ENCODE data around the gene CIROP. TPM values are rescaled to one million over a fixed set of nuclear protein-coding genes. Genes with fewer than 3 reads are reported as not detected.

The CIROP gene
- total RNA-seq, 2 experiments from 2014 or later: not detected

DNA sequence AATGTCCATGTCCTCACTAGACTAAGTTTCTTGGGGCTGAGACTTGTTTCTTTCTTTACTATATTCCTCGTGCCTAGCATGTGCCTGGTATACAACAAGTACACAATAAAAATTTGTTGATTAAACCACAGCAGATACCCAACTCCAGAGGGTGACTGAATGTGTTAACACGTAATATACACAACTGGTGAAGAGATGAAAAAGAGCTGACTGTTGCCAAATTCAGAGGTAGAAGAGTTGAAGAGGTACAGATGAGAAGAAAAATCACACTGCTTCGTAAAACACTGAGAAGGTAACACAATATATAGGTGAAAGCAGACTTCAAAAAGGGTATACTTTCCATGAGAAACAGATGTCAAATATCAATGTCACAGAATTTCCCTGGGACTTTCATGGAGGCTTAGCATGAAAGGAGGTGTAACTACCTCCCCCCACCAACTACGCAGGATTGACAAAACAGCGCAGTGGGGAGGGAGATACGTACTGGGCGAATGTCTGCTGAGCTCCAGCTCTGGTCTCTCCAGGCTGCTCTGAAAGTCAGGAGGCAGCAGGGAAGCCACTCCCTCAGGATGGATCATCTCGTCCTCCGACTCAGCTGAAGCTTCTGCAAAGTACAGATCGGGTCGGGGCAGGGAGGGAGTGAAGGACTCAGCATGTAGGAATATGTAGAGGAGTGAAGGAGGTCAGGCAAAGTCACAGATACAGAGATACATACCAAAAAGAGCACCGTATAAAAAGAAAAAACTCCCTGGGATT is 15.1 kb downstream of the CIROP start:
- POLR2A ChIA-PET: interaction anchor here (0.8 to 0.9 kb wide), 3 partner anchors 13 to 148 kb away, joined by 3 to 4 read pairs (median 3); no protein-coding TSS in a partner anchor
- H3K9me3 Mint-ChIP-seq (ENCODE audit: insufficient read depth): no peaks in the 10 kb centered on the region
- peaks cover 13% of the 10 kb centered on the region for H3K4me1 Mint-ChIP-seq (ENCODE audit: low read depth)
- no peak for ATAC-seq
- CTCF ChIA-PET: interaction anchor here (1.1 to 8.6 kb wide), 6 partner anchors 10 to 160 kb away, joined by 4 to 85 read pairs (median 8); no protein-coding TSS in a partner anchor
- peaks cover 64% of the 10 kb centered on the region for H3K36me3 Mint-ChIP-seq (ENCODE audit: low read depth)
- H3K27ac Mint-ChIP-seq: no peak overlapping the region
- H3K4me3 Mint-ChIP-seq: no peak overlapping the region
- H3K27me3 Mint-ChIP-seq (ENCODE audit: low read depth): no peaks in the 10 kb centered on the region
- no peak for DNase-seq

GRCh38 chr14:23086565-23086964 is 18.2 kb downstream of the CIROP start:
- CTCF ChIA-PET: interaction anchor here (0.6 to 8.6 kb wide), 3 partner anchors 9 to 29 kb away, joined by 3 to 85 read pairs (median 4); no protein-coding TSS in a partner anchor
- H3K27ac Mint-ChIP-seq: no peak overlapping the region
- no peak overlapping the region for H3K4me3 Mint-ChIP-seq
- ATAC-seq (no peak), DNase-seq (no peak)
- peaks cover 62% of the 10 kb centered on the region for H3K36me3 Mint-ChIP-seq (ENCODE audit: low read depth)
- H3K9me3 Mint-ChIP-seq (ENCODE audit: insufficient read depth): no peaks in the 10 kb centered on the region
- H3K27me3 Mint-ChIP-seq (ENCODE audit: low read depth): no peaks in the 10 kb centered on the region
- H3K4me1 Mint-ChIP-seq (ENCODE audit: low read depth): no peaks in the 10 kb centered on the region
- POLR2A ChIA-PET: no interaction called here

GRCh38 chr14:23085458-23085857 is 19.3 kb downstream of the CIROP start:
- POLR2A ChIA-PET: no interaction called here
- Mint-ChIP-seq H3K4me3 (no peak overlapping the region), H3K27ac (no peak overlapping the region), H3K4me1 (ENCODE audit: low read depth) (no peaks in the 10 kb centered on the region), H3K27me3 (ENCODE audit: low read depth) (no peaks in the 10 kb centered on the region), H3K36me3 (ENCODE audit: low read depth) (peaks cover 68% of the 10 kb centered on the region), H3K9me3 (ENCODE audit: insufficient read depth) (no peaks in the 10 kb centered on the region)
- DNase-seq (no peak), ATAC-seq (no peak)
- CTCF ChIA-PET: interaction anchor here (1.0 to 8.6 kb wide), 5 partner anchors 8 to 79 kb away, joined by 3 to 85 read pairs (median 4); partner anchors contain the start of gene ACIN1

GRCh38 chr14:23080474-23080873 is 24.3 kb downstream of the CIROP start:
- Mint-ChIP-seq H3K9me3 (ENCODE audit: insufficient read depth) (no peaks in the 10 kb centered on the region), H3K4me3 (no peak overlapping the region), H3K36me3 (ENCODE audit: low read depth) (peaks cover 75% of the 10 kb centered on the region), H3K4me1 (ENCODE audit: low read depth) (no peaks in the 10 kb centered on the region), H3K27ac (peak overlapping the region; percentile 13), H3K27me3 (ENCODE audit: low read depth) (no peaks in the 10 kb centered on the region)
- POLR2A ChIA-PET: interaction anchor here (1.1 kb wide), 1 partner anchor 19 kb away, joined by 3 read pairs; no protein-coding TSS in a partner anchor
- no peak for ATAC-seq
- CTCF ChIA-PET: interaction anchor here (0.9 to 8.6 kb wide), 5 partner anchors 10 to 94 kb away, joined by 3 to 96 read pairs (median 7); partner anchors contain the start of genes ACIN1 and C14orf119
- no peak for DNase-seq

DNA sequence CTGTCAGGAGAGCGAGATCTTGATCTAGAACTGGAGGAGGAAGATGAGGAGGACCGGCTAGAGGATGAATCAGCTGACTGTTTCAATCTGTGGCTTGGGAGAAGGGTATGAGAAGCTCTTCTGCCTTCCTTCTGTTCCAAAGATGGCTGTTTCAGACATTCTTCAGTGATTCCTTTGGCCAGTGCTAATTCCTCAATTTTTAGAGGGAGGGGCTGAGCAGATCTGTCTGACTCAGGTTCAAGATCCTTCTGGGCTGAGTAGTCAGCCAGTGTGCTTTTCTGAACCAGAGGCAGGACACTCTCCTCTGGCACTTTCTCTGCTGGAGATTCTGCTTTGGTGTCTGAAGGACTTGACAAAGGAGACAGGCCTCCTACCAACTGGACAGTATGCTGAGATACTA is 25.1 kb downstream of the CIROP start:
- H3K4me3 Mint-ChIP-seq: no peak overlapping the region
- H3K36me3 Mint-ChIP-seq (ENCODE audit: low read depth): peaks cover 73% of the 10 kb centered on the region
- POLR2A ChIA-PET: interaction anchor here (0.7 to 1.1 kb wide), 2 partner anchors 12 to 20 kb away, joined by 3 to 5 read pairs; no protein-coding TSS in a partner anchor

DNA sequence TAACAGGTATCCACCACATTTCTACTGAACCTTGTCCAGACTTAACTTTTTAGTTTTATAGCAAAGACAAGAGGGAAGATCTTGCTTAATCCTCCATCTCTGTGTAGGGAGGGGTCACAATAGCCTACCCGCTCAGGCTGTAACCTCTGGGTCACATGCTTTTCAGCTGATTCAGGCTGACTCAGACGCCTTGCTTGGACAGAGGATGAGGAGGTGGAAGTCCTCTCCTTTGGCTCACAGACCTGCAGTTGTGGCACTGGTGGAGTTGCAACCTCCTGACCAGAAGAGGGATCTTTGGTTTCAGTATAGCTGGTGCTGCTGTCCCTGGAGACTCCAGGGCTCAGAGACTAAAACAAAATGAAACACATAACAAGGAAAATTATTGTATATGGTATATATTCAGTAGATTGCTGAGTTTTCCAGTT is 26.1 kb downstream of the CIROP start:
- Mint-ChIP-seq H3K4me1 (ENCODE audit: low read depth) (no peaks in the 10 kb centered on the region), H3K9me3 (ENCODE audit: insufficient read depth) (no peaks in the 10 kb centered on the region), H3K4me3 (no peak overlapping the region), H3K27ac (no peak overlapping the region), H3K27me3 (ENCODE audit: low read depth) (no peaks in the 10 kb centered on the region), H3K36me3 (ENCODE audit: low read depth) (peaks cover 74% of the 10 kb centered on the region)
- ChIA-PET CTCF (interaction anchor here (1.5 to 8.6 kb wide), 9 partner anchors 9 to 92 kb away, joined by 4 to 96 read pairs (median 26); partner anchors contain the start of genes ACIN1, C14orf119, CDH24 and CEBPE), POLR2A (interaction anchor here (2.3 kb wide), 1 partner anchor 16 kb away, joined by 20 read pairs; the partner anchor contains the start of genes ACIN1 and C14orf119)
- DNase-seq: no peak
- ATAC-seq: no peak

More for the DNA sequence above, 25.1 kb downstream of the CIROP start:
- DNase-seq: no peak
- CTCF ChIA-PET: interaction anchor here (0.9 to 8.6 kb wide), 4 partner anchors 9 to 41 kb away, joined by 3 to 96 read pairs (median 14); partner anchors contain the start of genes ACIN1 and C14orf119
- no peaks in the 10 kb centered on the region for H3K9me3 Mint-ChIP-seq (ENCODE audit: insufficient read depth)
- H3K4me1 Mint-ChIP-seq (ENCODE audit: low read depth): no peaks in the 10 kb centered on the region
- ATAC-seq: no peak
- H3K27me3 Mint-ChIP-seq (ENCODE audit: low read depth): no peaks in the 10 kb centered on the region
- H3K27ac Mint-ChIP-seq: peak overlapping the region; percentile 28

- CTCF ChIA-PET: interaction anchor here (1.0 to 8.6 kb wide), 18 partner anchors 8 to 241 kb away, joined by 3 to 96 read pairs (median 12); partner anchors contain the start of genes ACIN1, C14orf119, CDH24 and CEBPE
- H3K27ac Mint-ChIP-seq: no peak overlapping the region
- ATAC-seq (no peak), DNase-seq (no peak)
- H3K4me1 Mint-ChIP-seq (ENCODE audit: low read depth): no peaks in the 10 kb centered on the region
- H3K9me3 Mint-ChIP-seq (ENCODE audit: insufficient read depth): no peaks in the 10 kb centered on the region
- H3K27me3 Mint-ChIP-seq (ENCODE audit: low read depth): no peaks in the 10 kb centered on the region
- no peak overlapping the region for H3K4me3 Mint-ChIP-seq
- peaks cover 72% of the 10 kb centered on the region for H3K36me3 Mint-ChIP-seq (ENCODE audit: low read depth)
- POLR2A ChIA-PET: interaction anchor here (2.3 kb wide), 1 partner anchor 17 kb away, joined by 20 read pairs; the partner anchor contains the start of genes ACIN1 and C14orf119
These were observed 26.8 kb downstream of the CIROP start for GRCh38 chr14:23077962-23078361.

DNA sequence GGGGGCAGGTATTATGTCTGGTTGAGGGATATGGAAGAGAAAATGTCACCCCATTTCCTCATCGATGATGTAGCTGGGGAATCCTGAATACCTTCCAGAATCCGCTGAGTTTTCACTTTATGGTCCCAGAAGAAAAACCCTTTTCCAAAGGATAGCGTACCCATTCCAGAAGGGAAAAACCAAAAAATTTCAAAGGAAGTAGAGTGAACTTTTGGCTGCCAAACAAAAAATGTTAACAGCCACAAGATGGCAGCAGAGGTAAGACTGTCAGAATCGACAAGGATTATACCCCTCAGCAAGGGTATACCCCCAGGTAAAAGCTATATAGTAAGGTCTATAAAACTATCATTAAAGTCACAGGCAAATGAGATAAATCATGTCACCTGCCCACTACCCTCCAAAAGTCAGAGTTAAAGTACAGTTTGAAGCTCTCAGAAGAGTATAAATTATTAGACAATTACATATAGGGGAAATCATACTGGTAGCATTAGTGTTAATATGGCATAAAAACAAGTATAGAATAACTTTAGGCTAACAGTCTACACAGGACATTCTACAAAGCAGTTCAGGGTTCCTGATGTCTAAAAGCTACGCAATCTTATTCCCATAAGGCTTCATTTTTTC is 27.9 kb downstream of the CIROP start:
- ChIA-PET CTCF (interaction anchor here (0.6 to 8.6 kb wide), 34 partner anchors 8 to 244 kb away, joined by 3 to 96 read pairs (median 4); partner anchors contain the start of genes ACIN1, C14orf119, CDH24 and CEBPE), POLR2A (interaction anchor here (0.9 to 2.3 kb wide), 2 partner anchors 13 to 18 kb away, joined by 4 to 20 read pairs; partner anchors contain the start of genes ACIN1 and C14orf119)
- H3K4me1 Mint-ChIP-seq (ENCODE audit: low read depth): peaks cover 5% of the 10 kb centered on the region
- no peaks in the 10 kb centered on the region for H3K27me3 Mint-ChIP-seq (ENCODE audit: low read depth)
- peak; percentile 63 for ATAC-seq
- no peaks in the 10 kb centered on the region for H3K9me3 Mint-ChIP-seq (ENCODE audit: insufficient read depth)
- H3K36me3 Mint-ChIP-seq (ENCODE audit: low read depth): peaks cover 79% of the 10 kb centered on the region
- H3K4me3 Mint-ChIP-seq: no peak overlapping the region
- H3K27ac Mint-ChIP-seq: no peak overlapping the region
- peak; percentile 56 for DNase-seq

GRCh38 chr14:23074906-23075305 is 29.9 kb downstream of the CIROP start:
- POLR2A ChIA-PET: no interaction called here
- Mint-ChIP-seq H3K27ac (no peak overlapping the region), H3K27me3 (ENCODE audit: low read depth) (no peaks in the 10 kb centered on the region), H3K36me3 (ENCODE audit: low read depth) (peaks cover 70% of the 10 kb centered on the region), H3K4me3 (no peak overlapping the region), H3K4me1 (ENCODE audit: low read depth) (peaks cover 18% of the 10 kb centered on the region), H3K9me3 (ENCODE audit: insufficient read depth) (no peaks in the 10 kb centered on the region)
- no peak for DNase-seq
- no peak for ATAC-seq
- CTCF ChIA-PET: interaction anchor here (1.4 to 8.6 kb wide), 5 partner anchors 17 to 112 kb away, joined by 3 to 96 read pairs (median 6); partner anchors contain the start of genes ACIN1, C14orf119 and CDH24

- ChIA-PET CTCF (interaction anchor here (0.7 to 4.0 kb wide), 16 partner anchors 11 to 250 kb away, joined by 3 to 37 read pairs (median 5); partner anchors contain the start of genes ACIN1, C14orf119 and CDH24), POLR2A (interaction anchor here (0.6 to 3.2 kb wide), 7 partner anchors 11 to 143 kb away, joined by 3 to 28 read pairs (median 4); partner anchors contain the start of genes ACIN1, C14orf119 and PRMT5)
- Mint-ChIP-seq H3K4me3 (peak overlapping the region; percentile 96), H3K4me1 (ENCODE audit: low read depth) (peaks cover 33% of the 10 kb centered on the region), H3K36me3 (ENCODE audit: low read depth) (peaks cover 58% of the 10 kb centered on the region), H3K27ac (peak overlapping the region; percentile 92), H3K27me3 (ENCODE audit: low read depth) (no peaks in the 10 kb centered on the region), H3K9me3 (ENCODE audit: insufficient read depth) (no peaks in the 10 kb centered on the region)
- ATAC-seq: peak; percentile 1
- DNase-seq: no peak
These were observed 32.8 kb downstream of the CIROP start for GRCh38 chr14:23071921-23072539.
